Measurements from ENCODE around the gene FUS. TPM values are rescaled to one million over a fixed set of nuclear protein-coding genes. Genes with fewer than 3 reads are reported as not detected.

Gene FUS
- total and polyA plus RNA-seq, 9 of the 15 experiments (the other 6 are each of a cell fraction or from before 2014, with no cell fraction given), result 43.9 to 575 (median 87.2) TPM

GRCh38 chr16:31148281-31148728, 31.6 kb upstream of the FUS start:
- POLR2A ChIA-PET, result interaction anchor here (0.6 to 1.1 kb wide), 3 partner anchors 32 to 81 kb away, joined by 3 to 4 read pairs (median 3); partner anchors contain the start of gene FUS
- ATAC-seq, result peak; percentile 96
- intact Hi-C loops (cut with micrococcal nuclease), result loop anchor here (10.0 kb wide), 1 partner anchor 164 kb away; the partner anchor contains the start of gene HSD3B7
- TF ChIP-seq TCF7L2 (IDR thresholded peaks at IDR 0.05; ENCODE audit: low read depth, low read length) (no peak), TBP (optimal IDR thresholded peaks at IDR 0.05; ENCODE audit: low read depth, low read length) (no peak), ZNF583 (CRISPR knock-in tag; IDR thresholded peaks at IDR 0.05) (no peak), NCOA4 (IDR thresholded peaks at IDR 0.05; ENCODE audit: partially characterized antibody) (no peak), LARP7 (IDR thresholded peaks at IDR 0.05) (no peak), ELF1 (tag; IDR thresholded peaks at IDR 0.05) (no peak), CREB1 (IDR thresholded peaks at IDR 0.05) (no peak), CREB1 (CRISPR knock-in tag; IDR thresholded peaks at IDR 0.05) (peak; percentile 38; the same call in 1 of the 2 replicates), CTBP1 (IDR thresholded peaks at IDR 0.05; ENCODE audit: borderline replicate concordance) (peak; percentile 67; the same call in 1 of the 2 replicates), TCFL5 (CRISPR knock-in tag; conservative IDR thresholded peaks at IDR 0.05) (no peak), SRSF9 (IDR thresholded peaks at IDR 0.05; ENCODE audit: borderline replicate concordance, low read depth, low read length) (no peak), FUS (optimal IDR thresholded peaks at IDR 0.05; ENCODE audit: low read depth, low read length) (no peak), NRF1 (conservative IDR thresholded peaks at IDR 0.05 in 1 of 2, IDR thresholded peaks at IDR 0.05 in 1 of 2) (peak; percentile 62 to 67), IRF2 (CRISPR knock-in tag; IDR thresholded peaks at IDR 0.05) (no peak), MED1 (CRISPR knock-in tag; IDR thresholded peaks at IDR 0.05; ENCODE audit: borderline replicate concordance) (no peak), RBFOX2 (IDR thresholded peaks at IDR 0.05; ENCODE audit: low read depth, low read length) (peak; percentile 38; the same call in 1 of the 2 replicates), NR4A1 (CRISPR knock-in tag; IDR thresholded peaks at IDR 0.05) (no peak), NR4A1 (tag; IDR thresholded peaks at IDR 0.05) (no peak), PHTF2 (CRISPR knock-in tag; IDR thresholded peaks at IDR 0.05) (no peak), ZNF699 (CRISPR knock-in tag; IDR thresholded peaks at IDR 0.05; ENCODE audit: insufficient replicate concordance) (no peak), ZNF146 (CRISPR knock-in tag; IDR thresholded peaks at IDR 0.05; ENCODE audit: unreplicated experiment) (no peak), RBM15 (IDR thresholded peaks at IDR 0.05; ENCODE audit: insufficient read depth, low read length) (no peak)
- TF ChIP-seq, protein P1, sequence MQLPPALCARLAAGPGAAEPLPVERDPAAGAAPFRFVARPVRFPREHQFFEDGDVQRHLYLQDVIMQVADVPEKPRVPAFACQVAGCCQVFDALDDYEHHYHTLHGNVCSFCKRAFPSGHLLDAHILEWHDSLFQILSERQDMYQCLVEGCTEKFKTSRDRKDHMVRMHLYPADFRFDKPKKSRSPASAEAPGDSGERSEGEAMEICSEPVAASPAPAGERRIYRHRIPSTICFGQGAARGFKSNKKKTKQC (CRISPR knock-in tag; IDR thresholded peaks at IDR 0.05), result peak; percentile 28; the same call in 1 of the 2 replicates
- TF ChIP-seq, protein P2, sequence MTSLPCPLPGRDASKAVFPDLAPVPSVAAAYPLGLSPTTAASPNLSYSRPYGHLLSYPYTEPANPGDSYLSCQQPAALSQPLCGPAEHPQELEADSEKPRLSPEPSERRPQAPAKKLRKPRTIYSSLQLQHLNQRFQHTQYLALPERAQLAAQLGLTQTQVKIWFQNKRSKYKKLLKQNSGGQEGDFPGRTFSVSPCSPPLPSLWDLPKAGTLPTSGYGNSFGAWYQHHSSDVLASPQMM (CRISPR knock-in tag; IDR thresholded peaks at IDR 0.05), result no peak
- TF ChIP-seq, protein P3, sequence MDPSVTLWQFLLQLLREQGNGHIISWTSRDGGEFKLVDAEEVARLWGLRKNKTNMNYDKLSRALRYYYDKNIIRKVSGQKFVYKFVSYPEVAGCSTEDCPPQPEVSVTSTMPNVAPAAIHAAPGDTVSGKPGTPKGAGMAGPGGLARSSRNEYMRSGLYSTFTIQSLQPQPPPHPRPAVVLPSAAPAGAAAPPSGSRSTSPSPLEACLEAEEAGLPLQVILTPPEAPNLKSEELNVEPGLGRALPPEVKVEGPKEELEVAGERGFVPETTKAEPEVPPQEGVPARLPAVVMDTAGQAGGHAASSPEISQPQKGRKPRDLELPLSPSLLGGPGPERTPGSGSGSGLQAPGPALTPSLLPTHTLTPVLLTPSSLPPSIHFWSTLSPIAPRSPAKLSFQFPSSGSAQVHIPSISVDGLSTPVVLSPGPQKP (CRISPR knock-in tag; IDR thresholded peaks at IDR 0.05), result no peak

More at GRCh38 chr16:31148281-31148728, 31.6 kb upstream of the FUS start:
- peak; percentile 76 to 93 (median 86) for DNase-seq (ENCODE audit: extremely low read depth in 1 of 4, low spot score in 3 of 4)
- no TSS peak for BruUV-seq (replicated peaks)
- Histone ChIP-seq H3K9ac (ENCODE audit: insufficient read depth in 1 of 2, low read depth in 2 of 2, low read length in 2 of 2) (peak overlapping the region in 1 of 2 experiments; percentile 87; a peak in 3 of 4 replicates), H3K4me2 (ENCODE audit: insufficient read depth, low read length) (peak overlapping the region; percentile 67), H3K27ac (ENCODE audit: extremely low read depth, low read depth, low read length) (no peak overlapping the region), H3K9me3 (replicated peaks; ENCODE audit: control insufficient read depth, insufficient read depth, low read depth, low read length) (no peaks in the 10 kb centered on the region), H3K27me3 (ENCODE audit: control insufficient read depth in 2 of 2, insufficient read depth in 2 of 2, low read length in 2 of 2) (peaks cover 15 to 21% of the 10 kb centered on the region in 2 experiments; a peak in 4 of 5 replicates), H4K20me1 (replicated peaks; ENCODE audit: control insufficient read depth, insufficient read depth, low read length) (no peaks in the 10 kb centered on the region; the same call in 1 of the 2 replicates), H2AFZ (ENCODE audit: low read depth, low read length) (peak overlapping the region; percentile 91), H3K36me3 (ENCODE audit: control insufficient read depth, insufficient read depth, low read length) (no peaks in the 10 kb centered on the region), H3K4me3 (peak overlapping the region; percentile 22), H3K9me1 (ENCODE audit: control insufficient read depth, insufficient read depth, low read length) (no peaks in the 10 kb centered on the region), H3K4me1 (replicated peaks in 1 of 2; ENCODE audit: control insufficient read depth in 2 of 2, insufficient read depth in 2 of 2, low read length in 2 of 2) (peaks cover 0 to 27% of the 10 kb centered on the region in 2 experiments; a peak in 3 of 5 replicates), H3K79me2 (ENCODE audit: control insufficient read depth, insufficient read depth, low read length) (no peaks in the 10 kb centered on the region)
- in situ Hi-C loops (cut with MboI), result no loop called here
- peak; percentile 52 for FAIRE-seq
- WGBS (ENCODE audit: insufficient coverage, low coverage, missing lambda C conversion rate), result 10% methylated on average over 32 of the region's 40 CpGs
- CTCF ChIA-PET (ENCODE audit: low intra/inter-chr PET ratio), result no interaction called here
